DLD1 (cell line): ENCODE results near the gene ZNF335.
"Not testable (repeated sequence)": the region's sequence is repeated elsewhere in the genome, so short reads cannot be mapped to it uniquely, and the experiment has no call there.

Experiments
- in situ Hi-C: cut with HindIII; loops from 2 replicates; pipeline ENCODE4 v1.10.0; 2017; ENCODE audit warnings: low sequenced_read_pairs

Gene ZNF335

GRCh38 chr20:46001498-46001897 lies 29.5 kb upstream of the ZNF335 start:
- in situ Hi-C loops, result no loop called here

GRCh38 chr20:46000262-46000996 lies 28.4 kb upstream of the ZNF335 start:
- in situ Hi-C loops, result no loop called here

GRCh38 chr20:45999557-46000261 lies 27.7 kb upstream of the ZNF335 start:
- in situ Hi-C loops, result no loop called here

GRCh38 chr20:45998761-45999160 lies 26.8 kb upstream of the ZNF335 start:
- in situ Hi-C loops, result no loop called here

GRCh38 chr20:45998337-45998736 lies 26.3 kb upstream of the ZNF335 start:
- in situ Hi-C loops, result no loop called here

GRCh38 chr20:45997187-45997586 lies 25.2 kb upstream of the ZNF335 start:
- in situ Hi-C loops, result no loop called here

GRCh38 chr20:45995495-45996097 lies 23.6 kb upstream of the ZNF335 start:
- in situ Hi-C loops, result not testable (repeated sequence)

GRCh38 chr20:45994761-45995493 lies 22.9 kb upstream of the ZNF335 start:
- in situ Hi-C loops, result no loop called here

GRCh38 chr20:45993197-45993951 lies 21.4 kb upstream of the ZNF335 start:
- in situ Hi-C loops, result no loop called here

GRCh38 chr20:45991616-45992015 lies 19.6 kb upstream of the ZNF335 start:
- in situ Hi-C loops, result no loop called here

GRCh38 chr20:45988830-45989229 lies 16.8 kb upstream of the ZNF335 start:
- in situ Hi-C loops, result not testable (repeated sequence)

- in situ Hi-C loops, result no loop called here
Measured at GRCh38 chr20:45987108-45987780, 15.2 kb upstream of the ZNF335 start.

GRCh38 chr20:45985573-45985972 lies 13.6 kb upstream of the ZNF335 start:
- in situ Hi-C loops, result no loop called here

GRCh38 chr20:45983279-45983743 lies 11.3 kb upstream of the ZNF335 start:
- in situ Hi-C loops, result no loop called here

GRCh38 chr20:45981261-45981660 lies 9.3 kb upstream of the ZNF335 start:
- in situ Hi-C loops, result no loop called here

GRCh38 chr20:45976086-45976485 lies 4.1 kb upstream of the ZNF335 start:
- in situ Hi-C loops, result no loop called here

GRCh38 chr20:45975686-45976085 lies 3.7 kb upstream of the ZNF335 start:
- in situ Hi-C loops, result no loop called here

- in situ Hi-C loops, result no loop called here
Measured at GRCh38 chr20:45974896-45975565, 3.0 kb upstream of the ZNF335 start.

GRCh38 chr20:45972500-45973183 lies 639 bp upstream of the ZNF335 start:
- in situ Hi-C loops, result no loop called here
